Endothelial cell of umbilical vein (primary cell): Measurements from ENCODE around the gene CDH22. TPM values are rescaled to one million over a fixed set of nuclear protein-coding genes. Genes with fewer than 3 reads are reported as not detected.

Source experiments
- BruUV-seq: library from RNA; stranded (reverse); fragments of 400-500 nt; replicated peaks from 2 replicates; lab custom pipeline; 2021; lab: Mats Ljungman, UMichigan
- CTCF ChIA-PET: fragments of 300-600, 350-600 bp; sonication (Branson Sonifier 250); formaldehyde crosslinking; loops from one replicate; lab custom pipeline; 2021; ENCODE audit warnings: antibody characterized with exemption, inconsistent platforms; lab: Charles Lee
- POLR2A ChIA-PET: fragments of 300-600, 350-600 bp; sonication (Branson Sonifier 250); formaldehyde crosslinking; loops from one replicate; lab custom pipeline; 2021; ENCODE audit warnings: antibody characterized with exemption, inconsistent platforms; lab: Charles Lee
- DNase-seq: peaks from one replicate; pipeline ENCODE4 v3.0.0-alpha.2; 2011; ENCODE audit warnings: low read depth, low spot score
- FAIRE-seq: peaks from 2 replicates; lab custom pipeline; 2011; peaks lifted over from hg19 to GRCh38; lab: Jason Lieb, UNC
- H2AFZ ChIP-seq: 2 replicates; pipeline ENCODE4 v1.6.0; 2012; ENCODE audit warnings: low read depth, low read length, control low read depth, inconsistent platforms
- H3K27ac ChIP-seq: 2 replicates; pipeline ENCODE4 v1.5.1; 2011; ENCODE audit warnings: low read depth, mild to moderate bottlenecking, control low read depth, low read length, moderate library complexity; ENCODE audit not compliant: insufficient read depth
- H3K27me3 ChIP-seq, 2 experiments: 2 replicates each; pipeline versions ENCODE4 v1.6.0 to v1.6.1; 2011; ENCODE audit warnings: low read length in 2 of 2, mixed read lengths in 1 of 2; ENCODE audit not compliant: control insufficient read depth in 2 of 2, insufficient read depth in 2 of 2
- H3K36me3 ChIP-seq, 2 experiments: 2 replicates in 1 of 2; 3 replicates in 1 of 2; pipeline ENCODE4 v1.5.1; 2011; ENCODE audit warnings: low read length in 2 of 2, mild to moderate bottlenecking in 1 of 2, moderate library complexity in 1 of 2; ENCODE audit not compliant: control insufficient read depth in 2 of 2, insufficient read depth in 2 of 2; ENCODE audit errors: extremely low read depth in 1 of 2
- H3K4me1 ChIP-seq: 3 replicates; pipeline ENCODE4 v1.5.1; 2011; ENCODE audit warnings: mild to moderate bottlenecking, low read length; ENCODE audit not compliant: control insufficient read depth, insufficient read depth; ENCODE audit errors: extremely low read depth
- H3K4me2 ChIP-seq: 2 replicates; pipeline ENCODE4 v1.6.1; 2011; ENCODE audit warnings: low read length, control low read depth, mixed read lengths; ENCODE audit not compliant: insufficient read depth
- H3K4me3 ChIP-seq, 3 experiments: fragments of 200-600 bp in 1 of 3; sonication (generic), shearing (Covaris generic) in 1 of 3; replicated peaks in 1 of 3; 2 replicates each; pipeline ENCODE4 v1.5.1; 2011 to 2016; ENCODE audit warnings: control low read depth in 3 of 3, low read length in 3 of 3, mild to moderate bottlenecking in 2 of 3, inconsistent platforms in 1 of 3, low read depth in 1 of 3, moderate library complexity in 1 of 3; ENCODE audit not compliant: insufficient read depth in 1 of 3
- H3K79me2 ChIP-seq: 2 replicates; pipeline ENCODE4 v1.6.0; 2012; ENCODE audit warnings: low read length, inconsistent platforms; ENCODE audit not compliant: control insufficient read depth, insufficient read depth
- H3K9ac ChIP-seq: replicated peaks from 2 replicates; pipeline ENCODE3; 2011; ENCODE audit warnings: low read length, control low read depth; ENCODE audit not compliant: insufficient read depth; ENCODE audit errors: extremely low read depth
- H3K9me1 ChIP-seq: replicated peaks from 3 replicates; pipeline ENCODE4 v1.6.0; 2011; ENCODE audit warnings: mild to moderate bottlenecking, low read length; ENCODE audit not compliant: control insufficient read depth, insufficient read depth; ENCODE audit errors: extremely low read depth
- H3K9me3 ChIP-seq: replicated peaks from 2 replicates; pipeline ENCODE4 v1.5.1; 2012; ENCODE audit warnings: low read length, inconsistent platforms; ENCODE audit not compliant: control insufficient read depth, insufficient read depth
- H4K20me1 ChIP-seq: replicated peaks from 2 replicates; pipeline ENCODE3; 2011; ENCODE audit warnings: mild to moderate bottlenecking, low read length; ENCODE audit not compliant: control insufficient read depth, insufficient read depth; ENCODE audit errors: extremely low read depth
- EZH2 ChIP-seq: IDR thresholded peaks from 2 replicates; pipeline ENCODE4 v1.6.1; 2012; ENCODE audit warnings: borderline replicate concordance, low read depth, mild to moderate bottlenecking, moderate library complexity, low read length, inconsistent platforms; ENCODE audit not compliant: severe bottlenecking
- GATA2 ChIP-seq: IDR thresholded peaks from 2 replicates; pipeline ENCODE4 v1.7.0; 2011; ENCODE audit warnings: low read depth, mild to moderate bottlenecking, moderate library complexity, mixed read lengths, low read length; ENCODE audit not compliant: insufficient read length, insufficient read depth
- MYC ChIP-seq: IDR thresholded peaks from one replicate; pipeline ENCODE4 v1.6.1; 2011; ENCODE audit warnings: mild to moderate bottlenecking, low read depth, low read length
- POLR2A ChIP-seq: IDR thresholded peaks from 2 replicates; pipeline ENCODE4 v1.6.1; 2012; ENCODE audit warnings: low read depth, mild to moderate bottlenecking, control low read depth, low read length
- POLR2AphosphoS5 ChIP-seq: IDR thresholded peaks from 2 replicates; pipeline ENCODE4 v1.6.1; 2012; ENCODE audit warnings: low read depth, mild to moderate bottlenecking, control low read depth, low read length, moderate library complexity; ENCODE audit not compliant: insufficient read depth
- dilution Hi-C: fragments of 300-500 bp; cut with MboI; formaldehyde crosslinking; loops from one replicate; pipeline ENCODE4 v1.15.0; 2019; ENCODE audit warnings: low sequenced_read_pairs; ENCODE audit not compliant: extremely low pct_ligation_motif_present
- intact Hi-C: fragments of 100-400 bp; cut with micrococcal nuclease; formaldehyde crosslinking; loops from one replicate; pipeline ENCODE4 v1.10.0; 2022
- polyA plus RNA-seq, 4 experiments: library from polyadenylated mRNA; depleted of rRNA in 3 of 4; stranded (reverse) in 3 of 4; unstranded in 1 of 4; fragments of >200 nt; gene quantifications; 2 replicates each; pipeline versions ENCODE4 v1.2.1 to v1.2.3, GENCODE V29; 2011 to 2012; ENCODE audit warnings: missing spikeins in 1 of 4
- total RNA-seq: library from RNA; stranded (reverse); gene quantifications from 2 replicates; pipeline ENCODE4 v1.2.3, GENCODE V29; 2021
- TF ChIP-seq, protein P1 (sequence below): IDR thresholded peaks from 2 replicates; pipeline ENCODE4 v1.6.1; 2011; ENCODE audit not compliant: insufficient read depth, insufficient read length
- TF ChIP-seq, protein P2 (sequence below), 2 donors: IDR thresholded peaks; 1 replicate in 1 of 2; 2 replicates in 1 of 2; pipeline ENCODE4 v1.5.1; 2011; ENCODE audit warnings: low read length in 2 of 2, mild to moderate bottlenecking in 2 of 2, moderate library complexity in 2 of 2, control low read depth in 1 of 2, inconsistent platforms in 1 of 2, low read depth in 1 of 2; ENCODE audit not compliant: insufficient read depth in 1 of 2; ENCODE audit errors: extremely low read depth in 1 of 2

CDH22 gene
- total and polyA plus RNA-seq, 2 donors (not counting 3 experiments of a cell fraction or from before 2014, with no cell fraction given) = not detected

DNA sequence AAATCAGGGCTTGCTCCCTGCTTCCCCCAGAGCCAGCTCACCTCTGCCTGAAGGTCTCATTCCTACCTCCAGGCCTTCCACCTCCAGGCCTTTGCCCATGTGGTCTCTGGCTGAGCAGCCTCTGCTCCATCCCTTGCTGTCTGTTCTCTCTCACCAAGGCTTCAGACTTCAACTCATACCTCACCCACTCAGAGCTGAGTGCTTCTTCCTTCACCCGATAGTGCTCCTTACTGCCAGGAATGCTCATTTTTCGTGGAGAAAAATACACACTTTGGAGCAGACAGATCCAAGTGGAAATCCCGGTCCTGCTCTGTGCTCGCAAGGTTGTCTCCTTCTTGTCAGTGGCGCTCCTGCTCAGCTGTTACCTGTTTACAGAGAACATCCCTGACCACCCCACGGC, 7.0 kb upstream of the CDH22 start:
- Histone ChIP-seq H3K79me2 (no peaks in the 10 kb centered on the region), H3K9me3 (no peaks in the 10 kb centered on the region), H4K20me1 (no peaks in the 10 kb centered on the region), H3K9me1 (no peaks in the 10 kb centered on the region), H3K9ac (no peak overlapping the region), H3K27me3 (peaks cover 38 to 43% of the 10 kb centered on the region in 2 experiments), H3K36me3 (no peaks in the 10 kb centered on the region), H3K4me2 (no peak overlapping the region), H3K4me3 (no peak overlapping the region), H3K4me1 (no peaks in the 10 kb centered on the region), H2AFZ (no peak overlapping the region), H3K27ac (no peak overlapping the region)
- TF ChIP-seq, protein P1, sequence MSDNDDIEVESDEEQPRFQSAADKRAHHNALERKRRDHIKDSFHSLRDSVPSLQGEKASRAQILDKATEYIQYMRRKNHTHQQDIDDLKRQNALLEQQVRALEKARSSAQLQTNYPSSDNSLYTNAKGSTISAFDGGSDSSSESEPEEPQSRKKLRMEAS = no peak
- TF ChIP-seq EZH2 (no peak), POLR2AphosphoS5 (no peak), MYC (no peak), GATA2 (no peak), POLR2A (no peak)
- TF ChIP-seq, protein P2, sequence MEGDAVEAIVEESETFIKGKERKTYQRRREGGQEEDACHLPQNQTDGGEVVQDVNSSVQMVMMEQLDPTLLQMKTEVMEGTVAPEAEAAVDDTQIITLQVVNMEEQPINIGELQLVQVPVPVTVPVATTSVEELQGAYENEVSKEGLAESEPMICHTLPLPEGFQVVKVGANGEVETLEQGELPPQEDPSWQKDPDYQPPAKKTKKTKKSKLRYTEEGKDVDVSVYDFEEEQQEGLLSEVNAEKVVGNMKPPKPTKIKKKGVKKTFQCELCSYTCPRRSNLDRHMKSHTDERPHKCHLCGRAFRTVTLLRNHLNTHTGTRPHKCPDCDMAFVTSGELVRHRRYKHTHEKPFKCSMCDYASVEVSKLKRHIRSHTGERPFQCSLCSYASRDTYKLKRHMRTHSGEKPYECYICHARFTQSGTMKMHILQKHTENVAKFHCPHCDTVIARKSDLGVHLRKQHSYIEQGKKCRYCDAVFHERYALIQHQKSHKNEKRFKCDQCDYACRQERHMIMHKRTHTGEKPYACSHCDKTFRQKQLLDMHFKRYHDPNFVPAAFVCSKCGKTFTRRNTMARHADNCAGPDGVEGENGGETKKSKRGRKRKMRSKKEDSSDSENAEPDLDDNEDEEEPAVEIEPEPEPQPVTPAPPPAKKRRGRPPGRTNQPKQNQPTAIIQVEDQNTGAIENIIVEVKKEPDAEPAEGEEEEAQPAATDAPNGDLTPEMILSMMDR (IDR thresholded peaks at IDR 0.05; ENCODE audit: extremely low read depth in 1 of 2, insufficient read depth in 1 of 2, low read depth in 1 of 2, low read length in 2 of 2) = no peak
- no peak for FAIRE-seq
- CTCF ChIA-PET = interaction anchor here (0.8 to 1.4 kb wide), 2 partner anchors 8 to 49 kb away, joined by 3 to 4 read pairs; no protein-coding TSS in a partner anchor
- dilution Hi-C loops (no loop called here), intact Hi-C loops (no loop called here)
- POLR2A ChIA-PET = no interaction called here
- DNase-seq = no peak
- BruUV-seq = no TSS peak
